ENCODE results near the gene MMP28.
A peak's percentile ranks its signal among the peaks of the same experiment; 100 is the strongest.
"Not testable (repeated sequence)": the region's sequence is repeated elsewhere in the genome, so short reads cannot be mapped to it uniquely, and the experiment has no call there.

The MMP28 gene

GRCh38 chr17:35765086-35765710, 30.2 kb downstream of the MMP28 start:
- no peak for DNase-seq

- peak; percentile 83 for DNase-seq
Observed at GRCh38 chr17:35764123-35764991, 31.1 kb downstream of the MMP28 start.

- no peak for DNase-seq
Observed at GRCh38 chr17:35763767-35764122, 31.7 kb downstream of the MMP28 start.

DNA sequence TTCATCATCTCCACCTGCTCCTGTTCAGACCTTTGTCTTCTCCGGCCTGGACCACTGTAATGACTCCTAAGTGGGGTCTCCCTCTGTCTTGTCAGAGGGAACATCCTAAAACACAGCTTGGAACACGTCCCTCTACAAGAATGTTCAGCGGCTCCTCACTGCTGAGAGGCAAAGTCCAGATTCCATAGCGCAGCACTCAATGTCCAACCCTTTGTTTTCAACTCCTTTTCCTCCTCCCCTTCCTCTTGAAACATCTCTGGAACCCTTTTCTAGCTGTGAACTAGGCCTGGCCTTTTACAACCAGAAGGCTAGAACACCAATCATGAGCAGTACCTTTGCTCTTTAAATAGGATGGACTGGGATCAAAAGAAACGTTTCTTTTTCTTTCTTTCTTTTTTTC, 33.8 kb downstream of the MMP28 start:
- no peak for DNase-seq

DNA sequence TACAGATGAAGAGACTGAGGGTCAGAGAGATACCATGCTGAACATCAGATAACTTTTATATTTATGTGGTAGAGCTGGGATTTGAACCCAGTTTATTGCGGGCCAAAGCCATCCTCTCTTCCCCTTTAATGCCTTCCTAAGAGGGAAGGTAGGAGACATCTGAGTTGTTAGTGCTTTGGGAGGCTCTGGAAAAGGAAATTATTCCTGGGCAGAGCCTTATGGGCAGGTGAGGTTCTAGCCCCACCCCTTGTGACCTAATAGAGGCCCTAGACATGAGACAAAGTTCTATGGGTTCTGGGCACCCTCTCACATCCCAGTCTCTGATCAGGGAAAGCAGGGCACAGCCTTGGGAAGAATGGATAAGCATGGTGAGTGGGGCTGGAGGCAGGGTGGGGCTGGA, 34.9 kb downstream of the MMP28 start, which contains the start of gene C17orf50:
TSS of gene C17orf50 (plus strand) at position 301 of the 400 bp plus-strand sequence. CDS start at position 356, 55 bp downstream.
- DNase-seq = no peak

- DNase-seq = no peak
Observed at GRCh38 chr17:35757243-35757642, 38.2 kb downstream of the MMP28 start.

DNA sequence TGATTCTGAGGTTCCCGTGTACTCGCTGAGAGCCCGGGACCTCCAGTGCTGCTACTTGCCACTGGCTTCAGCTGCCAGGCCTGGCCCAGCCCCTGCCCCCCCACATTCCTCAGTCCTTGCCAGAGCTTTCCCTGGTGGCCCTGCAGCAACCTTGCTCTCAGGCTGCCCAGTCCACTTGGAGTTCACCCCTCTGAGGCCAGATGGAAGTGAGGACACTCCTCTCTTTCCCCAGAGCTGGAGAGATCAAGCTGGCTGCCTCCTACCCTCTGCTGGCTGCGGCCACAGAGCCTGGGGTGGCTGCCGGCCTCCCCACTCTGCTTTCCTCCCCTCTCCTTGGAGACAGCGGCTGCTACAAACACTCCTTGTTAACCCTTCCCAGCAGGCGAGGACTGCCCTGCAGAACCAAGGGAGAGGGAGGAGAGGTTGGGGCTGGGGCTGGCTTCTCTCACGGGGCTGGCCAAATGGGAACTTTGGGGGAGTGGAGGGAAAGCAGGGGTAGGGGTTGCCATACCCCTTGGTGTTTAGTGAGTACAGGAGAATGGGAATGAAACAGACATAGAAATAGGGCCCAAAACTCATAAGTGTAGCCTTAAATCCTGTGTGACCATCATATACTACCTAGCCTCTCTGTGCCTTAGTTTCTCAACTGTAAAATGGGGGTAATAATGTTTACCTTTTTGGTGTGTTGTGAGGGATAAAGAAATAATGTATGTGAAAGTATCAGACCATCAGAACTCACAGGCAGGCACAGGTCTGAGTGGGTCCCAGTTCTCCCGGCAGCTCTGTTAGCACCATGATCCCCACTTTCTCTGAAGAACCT, 42.3 kb downstream of the MMP28 start, which contains the start of gene GAS2L2:
TSS of gene GAS2L2 (minus strand) at position 295 of the 820 bp plus-strand sequence. CDS start 389 bp downstream, outside the sequence.
- DNase-seq = no peak

- DNase-seq = no peak
Observed at GRCh38 chr17:35752471-35752870, 43.0 kb downstream of the MMP28 start.

GRCh38 chr17:35751541-35751940, 43.9 kb downstream of the MMP28 start:
- not testable (repeated sequence) for DNase-seq

GRCh38 chr17:35750526-35751395, 44.7 kb downstream of the MMP28 start:
- no peak for DNase-seq

DNA sequence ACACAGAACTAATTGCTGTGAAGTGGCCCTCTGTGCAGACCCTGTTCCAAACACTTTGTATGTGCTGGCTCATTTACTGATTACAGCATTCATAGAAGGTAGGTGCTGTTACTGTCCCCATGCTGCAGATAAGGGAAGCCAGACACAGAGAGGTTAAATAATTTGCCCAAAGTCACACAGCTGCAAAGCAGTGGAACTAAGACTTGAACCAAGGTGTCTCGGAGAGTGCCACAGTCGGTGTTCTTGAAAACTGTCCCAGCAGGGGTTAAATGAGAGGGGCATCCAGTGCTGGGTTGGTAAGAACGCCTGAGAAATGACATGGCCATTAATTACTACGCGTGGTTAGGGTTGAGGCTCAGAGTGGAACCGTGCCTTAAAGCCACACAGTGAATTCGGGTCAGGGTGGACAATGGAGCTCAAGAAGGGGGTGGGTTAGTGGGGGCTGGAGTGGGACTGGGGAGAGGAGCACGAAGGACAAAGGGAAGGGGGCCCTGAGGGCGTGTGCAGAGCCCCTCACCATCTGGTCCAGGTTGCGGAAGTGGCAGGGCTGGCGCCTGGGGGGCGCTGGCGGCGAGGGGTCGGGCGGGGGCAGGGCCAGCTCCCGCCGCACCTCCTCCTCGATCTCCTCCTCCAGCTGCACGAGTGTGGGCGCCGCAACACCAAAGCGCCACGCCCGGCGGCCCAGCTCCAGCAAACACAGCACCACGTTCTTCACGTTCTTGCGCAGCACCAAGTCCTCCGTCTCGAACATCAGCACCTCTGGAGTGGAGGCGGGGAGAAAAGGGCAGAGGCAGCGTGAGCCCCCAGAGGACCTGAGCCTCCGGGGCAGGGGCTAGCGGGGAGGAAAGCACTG, 45.7 kb downstream of the MMP28 start:
- DNase-seq = no peak

- no peak for DNase-seq
Observed at GRCh38 chr17:35748979-35749378, 46.5 kb downstream of the MMP28 start.

- no peak for DNase-seq
Observed at GRCh38 chr17:35748341-35748841, 47.0 kb downstream of the MMP28 start.

GRCh38 chr17:35747540-35748017, 47.9 kb downstream of the MMP28 start:
- peak; percentile 72 for DNase-seq

- no peak for DNase-seq
Observed at GRCh38 chr17:35745749-35746320, 49.6 kb downstream of the MMP28 start.

GRCh38 chr17:35745246-35745645, 50.2 kb downstream of the MMP28 start:
- no peak for DNase-seq

DNA sequence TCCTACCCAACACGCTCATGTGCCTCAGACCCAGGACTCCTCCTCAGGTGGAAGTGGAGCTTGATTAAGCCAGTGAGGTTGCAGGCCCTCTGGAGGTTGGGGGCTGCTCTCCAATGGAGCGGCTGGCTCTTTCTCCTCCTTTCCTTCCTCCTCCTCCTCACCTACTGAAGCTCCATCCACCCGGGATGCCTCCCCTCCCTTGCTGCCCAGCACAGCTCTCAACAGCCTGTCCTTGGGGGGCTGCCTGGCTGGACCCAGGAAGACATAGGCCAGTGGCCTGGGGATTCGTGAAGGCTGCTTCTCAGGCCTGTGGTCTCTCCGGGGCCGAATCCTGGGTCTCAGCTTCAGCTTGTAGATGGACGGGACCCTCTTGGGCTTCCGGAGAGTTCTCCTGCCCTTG, 50.6 kb downstream of the MMP28 start:
- no peak for DNase-seq

- DNase-seq = no peak
Observed at GRCh38 chr17:35743626-35744328, 51.7 kb downstream of the MMP28 start.

GRCh38 chr17:35742896-35743477, 52.5 kb downstream of the MMP28 start:
- no peak for DNase-seq

Measured in CD4-positive, alpha-beta T cell treated with Interleukin-4 for 4 hours (primary cell).